Astrocyte (in vitro differentiated cells and primary cell): ENCODE results near the gene SPC25.

Source experiments
- CTCF ChIP-seq: IDR thresholded peaks from 2 replicates; pipeline ENCODE4 v1.5.1; 2011; ENCODE audit warnings: low read depth, mild to moderate bottlenecking, inconsistent platforms, low read length, moderate library complexity; ENCODE audit not compliant: insufficient read depth
- EZH2 ChIP-seq: IDR thresholded peaks from 2 replicates; pipeline ENCODE4 v1.6.1; 2012; ENCODE audit warnings: mild to moderate bottlenecking, low read length, inconsistent platforms; ENCODE audit not compliant: insufficient read depth

- TF ChIP-seq CTCF (no peak), EZH2 (no peak)
Observed at GRCh38 chr2:168939918-168940317, 49.7 kb upstream of the SPC25 start.
